Osteoblast (primary cell): ENCODE data around the gene ALCAM. TPM values are rescaled to one million over a fixed set of nuclear protein-coding genes. Genes with fewer than 3 reads are reported as not detected.

ENCODE experiments used
- DNase-seq: peaks from one replicate; pipeline ENCODE4 v3.0.0; 2011; ENCODE audit warnings: low spot score, mixed read lengths; ENCODE audit not compliant: insufficient read length; ENCODE audit errors: missing footprints
- H2AFZ ChIP-seq: 2 replicates; pipeline ENCODE4 v1.6.0; 2011; ENCODE audit warnings: mild to moderate bottlenecking, low read length
- H3K27ac ChIP-seq: 2 replicates; pipeline ENCODE4 v1.5.1; 2011; ENCODE audit warnings: mild to moderate bottlenecking, low read depth, low read length, moderate library complexity
- H3K27me3 ChIP-seq: 2 replicates; pipeline ENCODE4 v1.6.0; 2012; ENCODE audit warnings: mild to moderate bottlenecking, control low read depth, inconsistent platforms, low read length, moderate library complexity; ENCODE audit not compliant: insufficient read depth
- H3K36me3 ChIP-seq: 2 replicates; pipeline ENCODE4 v1.5.1; 2011; ENCODE audit warnings: mild to moderate bottlenecking, low read length, control low read depth, moderate library complexity; ENCODE audit not compliant: insufficient read depth
- H3K4me1 ChIP-seq: 2 replicates; pipeline ENCODE4 v1.5.1; 2011; ENCODE audit warnings: mild to moderate bottlenecking, low read length, control low read depth, moderate library complexity; ENCODE audit not compliant: insufficient read depth
- H3K4me2 ChIP-seq: 2 replicates; pipeline ENCODE4 v1.6.0; 2011; ENCODE audit warnings: mild to moderate bottlenecking, low read length; ENCODE audit not compliant: insufficient read depth
- H3K4me3 ChIP-seq: fragments of 200-600 bp; sonication (generic); 3 replicates; pipeline ENCODE4 v1.5.1; 2012; ENCODE audit warnings: mild to moderate bottlenecking, low read length, inconsistent platforms; ENCODE audit not compliant: insufficient read depth
- H3K79me2 ChIP-seq: 2 replicates; pipeline ENCODE4 v1.6.0; 2012; ENCODE audit warnings: mild to moderate bottlenecking, low read length, control low read depth, inconsistent platforms; ENCODE audit not compliant: insufficient read depth
- H3K9me3 ChIP-seq: 2 replicates; pipeline ENCODE4 v1.5.1; 2011; ENCODE audit warnings: low read depth, low read length, control low read depth
- H4K20me1 ChIP-seq: 2 replicates; pipeline ENCODE4 v1.6.0; 2012; ENCODE audit warnings: mild to moderate bottlenecking, low read length, control low read depth; ENCODE audit not compliant: insufficient read depth
- CTCF ChIP-seq: IDR thresholded peaks from 2 replicates; pipeline ENCODE4 v1.5.1; 2011; ENCODE audit warnings: mild to moderate bottlenecking, low read depth, low read length, moderate library complexity; ENCODE audit errors: extremely low read depth
- total RNA-seq: library from RNA; depleted of rRNA; stranded (reverse); fragments of >200 nt; gene quantifications from 2 replicates; pipeline ENCODE4 v1.2.3, GENCODE V29; 2012

Gene ALCAM
- total RNA-seq, 1 donor = 178 TPM

DNA sequence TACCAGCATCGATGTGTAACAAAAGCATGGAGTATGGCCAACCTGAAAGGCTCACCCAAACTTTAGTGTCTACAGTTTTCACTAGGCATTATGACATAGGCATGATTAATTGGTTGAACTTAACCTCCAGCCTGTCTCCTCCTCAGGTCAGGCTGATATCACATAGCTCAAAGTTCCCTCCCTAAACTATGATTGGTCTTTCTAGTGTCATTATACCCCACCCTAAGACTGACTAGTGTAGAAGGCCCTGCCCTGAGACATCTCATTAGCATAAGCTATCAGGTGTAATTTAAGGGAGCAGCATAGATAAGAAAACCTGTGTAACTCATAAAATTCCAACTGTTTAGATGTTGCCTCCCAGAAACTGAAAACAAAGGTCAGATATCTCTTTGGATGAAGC is 195.2 kb downstream of the ALCAM start:
- Histone ChIP-seq H3K36me3 (peaks cover 20% of the 10 kb centered on the region), H3K79me2 (no peaks in the 10 kb centered on the region), H3K4me1 (no peaks in the 10 kb centered on the region), H4K20me1 (no peaks in the 10 kb centered on the region), H3K4me3 (no peak overlapping the region), H3K27me3 (no peaks in the 10 kb centered on the region), H2AFZ (no peak overlapping the region), H3K27ac (no peak overlapping the region), H3K4me2 (no peak overlapping the region), H3K9me3 (no peaks in the 10 kb centered on the region)
- TF ChIP-seq CTCF = no peak
- DNase-seq = no peak

- H3K4me2 ChIP-seq = no peak overlapping the region
- no peak overlapping the region for H3K27ac ChIP-seq
- no peak overlapping the region for H3K4me3 ChIP-seq
- no peaks in the 10 kb centered on the region for H3K4me1 ChIP-seq
- H3K27me3 ChIP-seq = no peaks in the 10 kb centered on the region
- H3K9me3 ChIP-seq = no peaks in the 10 kb centered on the region
- no peak overlapping the region for H2AFZ ChIP-seq
- DNase-seq = no peak
- H3K36me3 ChIP-seq = peaks cover 6% of the 10 kb centered on the region
- no peak for TF ChIP-seq CTCF
- no peaks in the 10 kb centered on the region for H4K20me1 ChIP-seq
- H3K79me2 ChIP-seq = no peaks in the 10 kb centered on the region
Measured at GRCh38 chr3:105564546-105565288, 198.0 kb downstream of the ALCAM start.

- Histone ChIP-seq H3K27me3 (no peaks in the 10 kb centered on the region), H4K20me1 (no peaks in the 10 kb centered on the region), H3K36me3 (peaks cover 26% of the 10 kb centered on the region), H2AFZ (no peak overlapping the region), H3K79me2 (no peaks in the 10 kb centered on the region), H3K9me3 (no peaks in the 10 kb centered on the region), H3K4me2 (no peak overlapping the region), H3K4me3 (no peak overlapping the region), H3K4me1 (no peaks in the 10 kb centered on the region), H3K27ac (no peak overlapping the region)
- TF ChIP-seq CTCF = no peak
- no peak for DNase-seq
Measured at GRCh38 chr3:105571005-105571404, 204.3 kb downstream of the ALCAM start.

DNA sequence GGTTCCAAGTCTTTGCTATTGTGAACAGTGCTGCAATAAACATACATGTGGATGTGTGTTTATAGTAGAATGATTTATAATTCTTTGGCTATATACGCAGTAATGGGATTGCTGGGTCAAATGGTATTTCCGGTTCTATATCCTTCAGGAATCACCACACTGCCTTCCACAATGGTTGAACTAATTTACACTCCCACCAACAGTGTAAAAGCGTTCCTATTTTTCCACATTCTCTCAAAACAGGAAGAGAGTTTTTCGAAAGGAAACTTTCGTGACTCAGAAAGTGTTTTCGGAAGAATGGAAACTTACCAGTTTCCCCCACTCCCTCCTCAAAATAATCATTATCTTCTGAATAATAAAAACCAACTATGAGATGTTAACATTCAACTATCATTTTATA is 205.8 kb downstream of the ALCAM start:
- Histone ChIP-seq H3K4me3 (no peak overlapping the region), H2AFZ (no peak overlapping the region), H3K27me3 (no peaks in the 10 kb centered on the region), H3K9me3 (no peaks in the 10 kb centered on the region), H3K27ac (no peak overlapping the region), H3K4me2 (no peak overlapping the region), H4K20me1 (no peaks in the 10 kb centered on the region), H3K36me3 (peaks cover 34% of the 10 kb centered on the region), H3K4me1 (no peaks in the 10 kb centered on the region), H3K79me2 (no peaks in the 10 kb centered on the region)
- DNase-seq = no peak
- no peak for TF ChIP-seq CTCF
